IMR-90 (cell line): ENCODE data around the gene CDX1. TPM values are rescaled to one million over a fixed set of nuclear protein-coding genes. Genes with fewer than 3 reads are reported as not detected.

Experiments used
- ATAC-seq: fragments of 200-7000 bp; cut with Tn5 transposase; 2 replicates; pipeline ENCODE4 v1.9.1; 2020; ENCODE audit warnings: low read depth, mild to moderate bottlenecking, moderate library complexity
- BruUV-seq: library from RNA; stranded (reverse); fragments of 400-500 nt; replicated peaks from 2 replicates; lab custom pipeline; 2021; lab: Mats Ljungman, UMichigan
- CTCF ChIA-PET: fragments of 300-600 bp; formaldehyde crosslinking; extraction: SDS; loops from one replicate; lab custom pipeline; 2021; ENCODE audit warnings: antibody characterized with exemption; lab: Yijun Ruan, JAX
- POLR2A ChIA-PET: fragments of 300-600 bp; sonication (Branson Sonifier 250); formaldehyde crosslinking; loops from one replicate; lab custom pipeline; 2022; ENCODE audit warnings: antibody characterized with exemption; ENCODE audit not compliant: unreplicated experiment; lab: Charles Lee
- DNase-seq: peaks from one replicate; pipeline ENCODE4 v3.0.0; 2013
- H2AFZ ChIP-seq: replicated peaks from 2 replicates; pipeline ENCODE3; 2013; ENCODE audit warnings: low read length, mild to moderate bottlenecking; ENCODE audit not compliant: poor library complexity
- H2AK5ac ChIP-seq: 2 replicates; pipeline ENCODE4 v1.6.1; 2013; ENCODE audit warnings: low read depth, low read length, inconsistent platforms
- H2AK9ac ChIP-seq: replicated peaks from 2 replicates; pipeline ENCODE3; 2013; ENCODE audit warnings: mild to moderate bottlenecking, low read depth, low read length, moderate library complexity; ENCODE audit not compliant: poor library complexity
- H2BK120ac ChIP-seq: 2 replicates; pipeline ENCODE4 v1.6.1; 2013; ENCODE audit warnings: low read depth, low read length, inconsistent platforms
- H2BK15ac ChIP-seq: 3 replicates; pipeline ENCODE4 v1.6.1; 2013; ENCODE audit warnings: low read depth, low read length, inconsistent platforms
- H2BK20ac ChIP-seq: 2 replicates; pipeline ENCODE4 v1.6.1; 2013; ENCODE audit warnings: low read depth, mild to moderate bottlenecking, inconsistent platforms, low read length, moderate library complexity
- H2BK5ac ChIP-seq: 2 replicates; pipeline ENCODE4 v1.6.1; 2013; ENCODE audit warnings: mild to moderate bottlenecking, low read depth, low read length, inconsistent platforms; ENCODE audit not compliant: poor library complexity, severe bottlenecking
- H3K14ac ChIP-seq: replicated peaks from 2 replicates; pipeline ENCODE4 v1.6.1; 2013; ENCODE audit warnings: low read depth, low read length, inconsistent platforms
- H3K18ac ChIP-seq: 2 replicates; pipeline ENCODE4 v1.6.1; 2013; ENCODE audit warnings: low read depth, low read length, control low read depth
- H3K23ac ChIP-seq: 2 replicates; pipeline ENCODE4 v1.6.1; 2013; ENCODE audit warnings: low read depth, low read length, inconsistent platforms
- H3K27ac ChIP-seq: 2 replicates; pipeline ENCODE4 v1.5.1; 2013; ENCODE audit warnings: mild to moderate bottlenecking, control low read depth, low read length; ENCODE audit not compliant: insufficient read depth
- H3K27me3 ChIP-seq: 2 replicates; pipeline ENCODE4 v1.6.1; 2013; ENCODE audit warnings: low read length; ENCODE audit not compliant: control insufficient read depth, insufficient read depth
- H3K36me3 ChIP-seq: 2 replicates; pipeline ENCODE4 v1.6.1; 2013; ENCODE audit warnings: low read length, mixed read lengths; ENCODE audit not compliant: control insufficient read depth, insufficient read depth
- H3K4ac ChIP-seq: 2 replicates; pipeline ENCODE4 v1.6.1; 2013; ENCODE audit warnings: low read depth, low read length, inconsistent platforms
- H3K4me1 ChIP-seq: 2 replicates; pipeline ENCODE4 v1.6.1; 2013; ENCODE audit warnings: low read length, mixed read lengths; ENCODE audit not compliant: control insufficient read depth, insufficient read depth
- H3K4me2 ChIP-seq: 2 replicates; pipeline ENCODE4 v1.6.1; 2013; ENCODE audit warnings: low read depth, mild to moderate bottlenecking, control low read depth, low read length, moderate library complexity
- H3K4me3 ChIP-seq: 2 replicates; pipeline ENCODE4 v1.5.1; 2013; ENCODE audit warnings: low read depth, mild to moderate bottlenecking, control low read depth, low read length, moderate library complexity; ENCODE audit not compliant: insufficient read depth
- H3K56ac ChIP-seq: 2 replicates; pipeline ENCODE4 v1.6.1; 2013; ENCODE audit warnings: low read length, inconsistent platforms; ENCODE audit not compliant: insufficient read depth; ENCODE audit errors: extremely low read depth
- H3K79me1 ChIP-seq, 2 experiments: 2 replicates each; pipeline ENCODE4 v1.6.1; 2013; ENCODE audit warnings: low read length in 2 of 2, inconsistent platforms in 1 of 2, low read depth in 1 of 2
- H3K9ac ChIP-seq: 2 replicates; pipeline ENCODE4 v1.6.1; 2013; ENCODE audit warnings: low read depth, low read length, control low read depth
- H3K9me1 ChIP-seq: 2 replicates; pipeline ENCODE4 v1.6.1; 2013; ENCODE audit warnings: low read length, inconsistent platforms; ENCODE audit not compliant: insufficient read depth
- H3K9me3 ChIP-seq: 2 replicates; pipeline ENCODE4 v1.6.1; 2013; ENCODE audit warnings: low read length; ENCODE audit not compliant: control insufficient read depth, insufficient read depth
- H4K20me1 ChIP-seq: 2 replicates; pipeline ENCODE4 v1.6.1; 2013; ENCODE audit warnings: low read length, inconsistent platforms; ENCODE audit not compliant: insufficient read depth
- H4K5ac ChIP-seq: 2 replicates; pipeline ENCODE4 v1.6.1; 2013; ENCODE audit warnings: mild to moderate bottlenecking, low read depth, low read length, control low read depth
- H4K8ac ChIP-seq, 2 experiments: 2 replicates each; pipeline ENCODE4 v1.6.1; 2013; ENCODE audit warnings: low read depth in 2 of 2, low read length in 2 of 2, control low read depth in 1 of 2, inconsistent platforms in 1 of 2
- H4K91ac ChIP-seq: 2 replicates; pipeline ENCODE4 v1.6.1; 2013; ENCODE audit warnings: low read depth, low read length, inconsistent platforms; ENCODE audit not compliant: insufficient read depth
- NFE2L2 ChIP-seq: fragments of 150-350 bp; IDR thresholded peaks from 2 replicates; pipeline ENCODE4 v1.6.1; 2016; ENCODE audit warnings: low read depth, mild to moderate bottlenecking, low read length
- POLR2A ChIP-seq: IDR thresholded peaks from 2 replicates; pipeline ENCODE4 v1.6.1; 2012; ENCODE audit warnings: mild to moderate bottlenecking, low read depth, low read length
- RAD21 ChIP-seq: IDR thresholded peaks from 2 replicates; pipeline ENCODE4 v1.6.1; 2012; ENCODE audit warnings: low read length, improper control_type of control experiment
- USF2 ChIP-seq: fragments of 150-350 bp; IDR thresholded peaks from 2 replicates; pipeline ENCODE4 v1.6.1; 2017; ENCODE audit warnings: mild to moderate bottlenecking, antibody characterized with exemption, low read length, low read depth
- WGBS, 2 experiments: methylation state at CpG; one replicate each; pipeline versions ENCODE4 v1.1.5 to v1.1.7; 2013; ENCODE audit warnings: missing lambda C conversion rate in 2 of 2; ENCODE audit not compliant: insufficient read length in 1 of 2; ENCODE audit errors: extremely low coverage in 2 of 2; 5-methylcytosine and 5-hydroxymethylcytosine counted together
- dilution Hi-C: fragments of 300-500 bp; cut with HindIII; formaldehyde crosslinking; loops from one replicate; pipeline ENCODE4 v1.14.3; 2018; ENCODE audit warnings: low sequenced_read_pairs; ENCODE audit not compliant: unreplicated experiment
- in situ Hi-C: fragments of 300-500 bp; cut with MboI; formaldehyde crosslinking; loops from 3 replicates; pipeline ENCODE4 v1.14.3; 2019; ENCODE audit warnings: low sequenced_read_pairs, inconsistent platforms, mixed read lengths
- intact Hi-C: fragments of 100-400 bp; cut with micrococcal nuclease; formaldehyde crosslinking; loops from 2 replicates; pipeline ENCODE4 v1.10.0; 2022
- polyA plus RNA-seq, 3 experiments: library from polyadenylated mRNA; depleted of rRNA; stranded (reverse); fragments of >200 nt; gene quantifications; 2 replicates each; pipeline ENCODE4 v1.2.3, GENCODE V29; 2012; ENCODE audit warnings: low replicate concordance in 1 of 3
- total RNA-seq: library from RNA; depleted of rRNA; stranded (reverse); fragments of >200 nt; gene quantifications from 2 replicates; pipeline ENCODE4 v1.2.3, GENCODE V29; 2012

Gene CDX1
- total and polyA plus RNA-seq, 2 of the 4 experiments (the other 2 are of a cell fraction) = 0.18 to 0.24 TPM

GRCh38 chr5:150159741-150160179 is 6.8 kb upstream of the CDX1 start (continued):
- TF ChIP-seq USF2 = no peak
- TF ChIP-seq RAD21 = no peak
- TF ChIP-seq NFE2L2 = no peak

GRCh38 chr5:150160448-150161081 is 6.0 kb upstream of the CDX1 start:
- Histone ChIP-seq H4K8ac (peak overlapping the region; percentile 81 to 95; a peak in 3 of 4 replicates), H2AK9ac (peak overlapping the region; percentile 91), H3K9me1 (peaks cover 35% of the 10 kb centered on the region), H3K56ac (0 out of 2 replicates have a peak overlapping the region, but pooled peaks have one; percentile 1), H2AFZ (peak overlapping the region; percentile 79), H3K27ac (peak overlapping the region; percentile 45), H3K4ac (peak overlapping the region; percentile 97), H2BK5ac (peak overlapping the region; percentile 71), H2AK5ac (peak overlapping the region; percentile 96), H2BK20ac (peak overlapping the region; percentile 87), H4K5ac (peak overlapping the region; percentile 94), H3K4me1 (peaks cover 31% of the 10 kb centered on the region), H3K23ac (peak overlapping the region; percentile 92), H2BK15ac (peak overlapping the region; percentile 90; the same call in 2 of the 3 replicates), H3K9me3 (no peaks in the 10 kb centered on the region), H3K18ac (peak overlapping the region; percentile 61), H4K91ac (peak overlapping the region; percentile 92), H3K4me2 (no peak overlapping the region), H3K4me3 (no peak overlapping the region), H4K20me1 (no peaks in the 10 kb centered on the region), H2BK120ac (peak overlapping the region; percentile 94), H3K9ac (peak overlapping the region; percentile 10), H3K14ac (peak overlapping the region; percentile 67), H3K27me3 (no peaks in the 10 kb centered on the region), H3K36me3 (no peaks in the 10 kb centered on the region), H3K79me1 (peaks cover 0 to 39% of the 10 kb centered on the region in 2 experiments; a peak in 2 of 4 replicates)
- in situ Hi-C loops (no loop called here), dilution Hi-C loops (no loop called here), intact Hi-C loops (loop anchor here (1.0 to 2.0 kb wide), 3 partner anchors 58 to 276 kb away; no protein-coding TSS in a partner anchor)
- DNase-seq (no peak), ATAC-seq (no peak)
- ChIA-PET CTCF (interaction anchor here (0.6 kb wide), 1 partner anchor 15 kb away, joined by 3 read pairs; no protein-coding TSS in a partner anchor), POLR2A (no interaction called here)
- BruUV-seq = no TSS peak
- TF ChIP-seq POLR2A = peak; percentile 7; the same call in 1 of the 2 replicates
- TF ChIP-seq RAD21 = no peak
- WGBS, 2 experiments = 53% methylated on average over 2 of the region's 5 CpGs; no CpG with 5 or more reads in 1 of the 2 experiments
